Stimulated activated CD8-positive, alpha-beta memory T cell treated with anti-CD3 and anti-CD28 coated beads, Interleukin-12 subunit alpha, Interleukin-12 subunit beta, amount 100 ng/mL, for 24 hours (primary cell): ENCODE results near the gene PDHB.
"Not testable (repeated sequence)": the region's sequence is repeated elsewhere in the genome, so short reads cannot be mapped to it uniquely, and the experiment has no call there.

Experiments used
- DNase-seq: peaks from one replicate; pipeline ENCODE4 v3.0.0-alpha.2; 2020; ENCODE audit errors: extremely low read depth

PDHB gene

GRCh38 chr3:58433400-58434167 is at the start of gene PDHB:
Gene PDHB (minus strand): TSS chr3:58433832. CDS start chr3:58433809, 23 bp downstream.
- peak; percentile 77 for DNase-seq

- DNase-seq, result no peak
Measured at GRCh38 chr3:58482917-58483636, 49.4 kb upstream of the PDHB start.

- no peak for DNase-seq
Measured at GRCh38 chr3:58480309-58480708, 46.7 kb upstream of the PDHB start.

GRCh38 chr3:58478781-58479180 is 45.1 kb upstream of the PDHB start:
- DNase-seq, result no peak

GRCh38 chr3:58474967-58475578 is 41.4 kb upstream of the PDHB start:
- no peak for DNase-seq

GRCh38 chr3:58474348-58474911 is 40.8 kb upstream of the PDHB start:
- DNase-seq, result no peak

GRCh38 chr3:58473275-58473674 is 39.6 kb upstream of the PDHB start:
- no peak for DNase-seq

- DNase-seq, result no peak
Measured at GRCh38 chr3:58471025-58471887, 37.6 kb upstream of the PDHB start.

GRCh38 chr3:58470363-58471024 is 36.9 kb upstream of the PDHB start:
- DNase-seq, result no peak

- DNase-seq, result no peak
Measured at GRCh38 chr3:58469096-58469495, 35.5 kb upstream of the PDHB start.

- DNase-seq, result no peak
Measured at GRCh38 chr3:58466899-58467563, 33.4 kb upstream of the PDHB start.

- DNase-seq, result no peak
Measured at GRCh38 chr3:58464866-58465265, 31.2 kb upstream of the PDHB start.

- DNase-seq, result no peak
Measured at GRCh38 chr3:58463942-58464271, 30.3 kb upstream of the PDHB start.

GRCh38 chr3:58463181-58463941 is 29.7 kb upstream of the PDHB start:
- DNase-seq, result peak; percentile 57

- no peak for DNase-seq
Measured at GRCh38 chr3:58462829-58463180, 29.2 kb upstream of the PDHB start.

- DNase-seq, result no peak
Measured at GRCh38 chr3:58459160-58459559, 25.5 kb upstream of the PDHB start.

- no peak for DNase-seq
Measured at GRCh38 chr3:58452176-58452575, 18.5 kb upstream of the PDHB start.

- no peak for DNase-seq
Measured at GRCh38 chr3:58441514-58442450, 8.2 kb upstream of the PDHB start.

GRCh38 chr3:58440996-58441355 is 7.3 kb upstream of the PDHB start:
- DNase-seq, result not testable (repeated sequence)
